GM19239 (cell line): Measurements from ENCODE around the gene CYGB.
"Not testable (repeated sequence)": the region's sequence is repeated elsewhere in the genome, so short reads cannot be mapped to it uniquely, and the experiment has no call there.

ENCODE experiments used
- DNase-seq: peaks from one replicate; pipeline ENCODE4 v3.0.0; 2011; ENCODE audit warnings: low spot score; ENCODE audit not compliant: insufficient read length
- FAIRE-seq: peaks from 2 replicates; lab custom pipeline; 2011; peaks lifted over from hg19 to GRCh38; lab: Jason Lieb, UNC

The CYGB gene

GRCh38 chr17:76568811-76569221 lies 31.3 kb upstream of the CYGB start:
- FAIRE-seq: no peak
- DNase-seq: no peak

- FAIRE-seq (no peak), DNase-seq (no peak)
Measured at GRCh38 chr17:76567634-76568432, 30.3 kb upstream of the CYGB start.

GRCh38 chr17:76566988-76567431 lies 29.5 kb upstream of the CYGB start:
- DNase-seq (no peak), FAIRE-seq (no peak)

- DNase-seq (no peak), FAIRE-seq (no peak)
Measured at GRCh38 chr17:76566613-76566943, 29.1 kb upstream of the CYGB start.

- FAIRE-seq (no peak), DNase-seq (no peak)
Measured at GRCh38 chr17:76565728-76566612, 28.5 kb upstream of the CYGB start.

GRCh38 chr17:76564991-76565727 lies 27.6 kb upstream of the CYGB start:
- not testable (repeated sequence) for DNase-seq, FAIRE-seq

- DNase-seq, FAIRE-seq: not testable (repeated sequence)
Measured at GRCh38 chr17:76563359-76563758, 25.9 kb upstream of the CYGB start.

- DNase-seq (no peak), FAIRE-seq (no peak)
Measured at GRCh38 chr17:76562734-76563148, 25.2 kb upstream of the CYGB start.

GRCh38 chr17:76561799-76562268 lies 24.3 kb upstream of the CYGB start:
- no peak for DNase-seq

GRCh38 chr17:76561332-76561731 lies 23.8 kb upstream of the CYGB start:
- FAIRE-seq (no peak), DNase-seq (no peak)

More at GRCh38 chr17:76561799-76562268, 24.3 kb upstream of the CYGB start:
- no peak for FAIRE-seq

- DNase-seq (no peak), FAIRE-seq (no peak)
Measured at GRCh38 chr17:76560877-76561221, 23.3 kb upstream of the CYGB start.

- no peak for DNase-seq
- FAIRE-seq: no peak
Measured at GRCh38 chr17:76560036-76560876, 22.7 kb upstream of the CYGB start.

GRCh38 chr17:76559460-76559859 lies 22.0 kb upstream of the CYGB start:
- not testable (repeated sequence) for DNase-seq, FAIRE-seq

GRCh38 chr17:76558198-76559095 lies 20.9 kb upstream of the CYGB start:
- FAIRE-seq (peak; percentile 47), DNase-seq (no peak)

- FAIRE-seq: peak; percentile 93
- DNase-seq: peak; percentile 79
Measured at GRCh38 chr17:76557368-76558197, 20.1 kb upstream of the CYGB start.

GRCh38 chr17:76556765-76557367 lies 19.4 kb upstream of the CYGB start:
- DNase-seq: no peak
- FAIRE-seq: no peak

GRCh38 chr17:76554131-76554530 lies 16.6 kb upstream of the CYGB start:
- FAIRE-seq (no peak), DNase-seq (no peak)
